SIG-M5 (cell line): ENCODE results near the gene NUMB.

Source experiments
- DNase-seq: peaks from one replicate; lab custom pipeline; 2025; lab: John Stamatoyannopoulos, UW

NUMB gene

DNA sequence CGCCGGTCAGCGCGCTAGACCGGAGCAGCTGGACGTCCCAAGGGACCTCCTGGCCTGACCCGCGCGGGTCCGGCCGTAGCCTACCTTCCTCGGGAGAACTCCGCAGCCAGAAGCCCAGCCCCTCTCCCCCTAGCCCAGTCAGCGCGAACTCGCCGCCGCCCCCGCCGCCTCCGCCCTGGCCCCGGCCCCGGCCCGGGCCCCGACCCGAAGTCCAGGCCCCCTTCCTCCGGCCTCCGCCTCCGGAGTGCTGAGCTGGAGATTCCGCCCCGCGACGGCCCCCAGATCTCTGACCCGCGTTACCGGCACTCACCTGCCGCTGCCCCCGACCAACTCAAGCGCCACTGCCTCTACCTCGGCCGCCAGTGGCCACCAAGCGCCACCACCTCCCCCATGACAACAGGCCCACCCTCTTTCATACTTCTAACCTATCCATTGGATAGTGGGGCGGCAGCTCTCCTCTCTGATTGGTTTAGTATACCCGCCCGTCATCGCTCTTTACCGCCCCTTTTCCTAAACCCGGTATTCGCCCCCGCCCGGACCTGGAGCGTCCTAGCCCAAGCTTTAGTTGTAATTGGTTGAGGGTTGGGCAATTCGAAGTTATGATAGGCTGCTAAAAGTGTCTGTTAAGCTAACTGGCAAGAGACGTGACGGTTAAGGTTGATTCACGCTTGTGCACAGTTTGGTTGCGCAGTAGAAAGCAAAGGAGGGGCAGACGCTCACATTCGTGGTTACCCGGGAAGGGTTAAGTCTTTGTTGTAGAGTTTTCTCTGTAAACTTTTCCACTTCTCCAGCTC is at the start of gene NUMB:
Gene NUMB (minus strand): TSS at position 364 of the 794 bp plus-strand sequence. CDS start 102,795 bp downstream, outside the sequence.
- peak; percentile 96 for DNase-seq

DNA sequence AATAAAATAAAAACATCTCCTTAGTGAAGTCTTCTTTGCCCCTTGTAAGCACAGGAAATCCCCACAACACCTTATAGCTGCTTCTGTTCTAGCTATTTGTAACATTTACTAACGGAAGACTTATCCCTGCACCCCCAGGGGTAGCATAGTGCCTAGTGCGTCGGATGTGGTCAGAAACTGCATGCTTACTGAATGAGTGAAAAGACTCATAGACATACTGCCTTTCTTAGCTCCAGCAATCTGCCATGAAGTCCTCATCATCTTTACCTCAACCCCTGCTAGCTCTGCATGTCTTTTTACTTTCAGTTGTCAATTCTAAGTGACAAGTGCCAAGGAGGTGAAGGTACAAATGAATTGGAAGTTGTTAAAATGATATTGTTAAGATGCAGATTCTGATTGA is 45.3 kb upstream of the NUMB start:
- DNase-seq = no peak

DNA sequence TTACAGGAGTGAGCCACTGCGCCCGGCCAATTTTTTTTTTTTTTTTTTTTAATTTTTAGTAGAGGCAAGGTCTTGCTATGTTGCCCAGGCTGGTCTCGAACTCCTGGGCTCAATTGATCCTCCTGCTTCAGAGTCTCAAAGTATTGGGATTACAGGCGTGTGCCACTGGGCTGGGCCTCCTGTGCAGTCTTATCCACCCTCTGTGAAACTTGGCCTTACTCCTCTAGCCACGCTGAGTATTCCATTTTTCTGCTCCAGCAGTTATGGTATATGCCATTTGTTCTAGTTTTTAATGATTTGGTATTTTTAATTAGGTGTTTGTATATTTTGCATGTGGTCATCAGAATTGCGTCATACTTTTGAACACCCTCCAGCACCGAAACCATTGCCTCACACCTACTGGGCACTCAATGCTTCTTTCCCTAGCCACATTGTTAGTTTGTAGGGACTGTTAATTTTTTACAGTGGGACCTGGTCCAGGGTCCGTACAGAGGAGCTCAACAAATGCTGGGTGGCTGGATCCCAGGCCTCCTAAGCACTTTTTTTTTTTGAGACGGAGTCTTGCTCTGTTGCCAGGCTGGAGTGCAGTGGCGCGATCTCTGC is 43.8 kb upstream of the NUMB start:
- DNase-seq = no peak

DNA sequence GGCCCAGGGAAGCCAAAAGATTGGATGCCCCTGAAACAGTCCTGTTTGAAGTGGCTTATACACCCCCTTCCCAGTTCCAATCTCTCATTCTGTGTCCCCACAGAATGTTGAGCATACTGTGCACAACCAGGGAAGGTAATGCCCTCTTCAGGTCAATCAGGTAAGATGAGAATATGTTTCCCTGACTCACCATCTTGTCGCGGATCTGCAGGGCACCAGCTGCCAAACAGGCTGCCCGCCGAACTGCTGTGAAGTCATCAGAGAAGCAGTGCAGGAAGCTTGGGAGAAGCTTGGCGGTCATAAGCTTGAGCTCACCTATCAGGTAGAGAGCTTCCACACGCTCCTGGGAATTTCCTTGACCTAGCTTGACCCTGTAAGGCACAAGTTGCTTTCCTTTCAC is 42.0 kb upstream of the NUMB start:
- no peak for DNase-seq

DNA sequence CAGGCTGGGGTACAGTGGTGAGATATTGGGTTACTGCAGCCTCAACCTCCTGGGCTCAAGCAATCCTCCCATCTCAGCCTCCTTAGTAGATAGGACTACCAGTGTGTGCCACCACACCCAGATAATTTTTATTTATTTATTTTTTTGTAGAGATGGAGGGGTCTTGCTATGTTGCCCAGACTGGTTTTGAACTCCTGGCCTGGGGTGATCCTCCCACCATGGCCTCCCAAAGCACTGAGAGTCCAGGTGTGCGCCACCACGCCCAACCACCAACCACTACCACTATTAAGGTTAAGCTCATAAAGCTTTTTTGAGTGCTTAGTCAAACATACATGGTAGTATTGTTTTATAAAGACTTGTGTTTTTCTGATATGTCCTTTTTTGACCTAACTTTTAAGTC is 36.2 kb upstream of the NUMB start:
- DNase-seq = no peak

DNA sequence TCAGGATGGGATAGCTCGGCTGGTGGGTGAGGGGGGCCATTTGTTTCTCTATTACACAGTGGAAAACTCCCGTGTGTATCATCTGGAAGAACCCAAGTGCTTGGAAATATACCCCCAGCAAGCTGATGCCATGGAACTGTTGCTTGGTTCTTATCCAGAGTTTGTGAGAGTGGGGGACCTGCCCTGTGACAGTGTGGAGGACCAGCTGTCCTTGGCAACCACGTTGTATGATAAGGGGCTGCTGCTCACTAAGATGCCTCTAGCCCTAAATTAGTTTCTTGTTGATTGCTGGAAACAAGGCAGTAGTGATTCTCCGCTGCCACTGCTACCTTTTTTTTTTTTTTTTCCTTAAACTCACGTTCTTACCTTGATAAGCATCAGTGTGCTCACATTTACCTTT is 34.3 kb upstream of the NUMB start:
- DNase-seq = no peak

DNA sequence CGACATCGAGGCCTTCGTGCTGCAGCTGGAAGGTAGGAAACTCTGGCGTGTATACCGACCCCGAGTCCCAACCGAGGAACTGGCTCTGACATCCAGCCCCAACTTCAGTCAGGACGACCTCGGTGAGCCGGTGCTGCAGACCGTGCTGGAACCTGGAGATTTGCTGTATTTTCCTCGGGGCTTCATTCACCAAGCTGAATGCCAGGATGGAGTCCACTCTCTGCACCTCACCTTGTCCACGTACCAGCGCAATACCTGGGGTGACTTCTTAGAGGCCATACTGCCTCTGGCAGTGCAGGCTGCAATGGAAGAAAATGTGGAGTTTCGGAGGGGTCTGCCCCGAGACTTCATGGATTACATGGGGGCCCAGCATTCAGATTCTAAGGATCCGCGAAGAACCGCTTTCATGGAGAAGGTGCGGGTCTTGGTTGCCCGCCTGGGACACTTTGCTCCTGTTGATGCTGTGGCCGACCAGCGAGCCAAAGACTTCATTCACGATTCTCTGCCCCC is 33.8 kb upstream of the NUMB start:
- DNase-seq = no peak

DNA sequence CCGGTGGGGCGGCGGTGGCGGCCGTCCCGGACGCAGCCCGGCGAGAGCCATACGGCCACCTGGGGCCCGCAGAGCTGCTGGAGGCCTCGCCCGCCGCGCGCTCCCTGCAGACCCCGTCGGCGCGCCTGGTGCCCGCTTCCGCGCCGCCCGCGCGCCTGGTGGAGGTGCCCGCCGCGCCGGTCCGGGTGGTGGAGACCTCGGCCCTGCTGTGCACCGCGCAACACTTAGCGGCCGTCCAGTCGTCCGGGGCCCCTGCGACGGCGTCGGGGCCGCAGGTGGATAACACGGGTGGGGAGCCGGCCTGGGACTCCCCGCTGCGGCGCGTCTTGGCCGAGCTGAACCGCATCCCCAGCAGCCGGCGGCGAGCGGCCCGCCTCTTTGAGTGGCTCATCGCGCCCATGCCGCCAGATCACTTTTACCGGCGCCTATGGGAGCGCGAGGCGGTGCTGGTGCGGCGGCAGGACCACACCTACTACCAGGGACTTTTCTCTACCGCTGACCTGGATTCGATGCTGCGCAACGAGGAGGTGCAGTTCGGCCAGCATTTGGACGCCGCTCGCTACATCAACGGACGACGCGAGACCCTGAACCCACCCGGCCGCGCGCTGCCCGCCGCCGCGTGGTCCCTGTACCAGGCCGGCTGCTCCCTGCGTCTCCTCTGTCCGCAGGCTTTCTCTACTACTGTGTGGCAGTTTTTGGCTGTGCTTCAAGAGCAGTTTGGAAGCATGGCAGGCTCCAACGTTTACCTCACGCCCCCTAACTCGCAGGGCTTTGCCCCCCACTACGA is 33.1 kb upstream of the NUMB start:
- no peak for DNase-seq

DNA sequence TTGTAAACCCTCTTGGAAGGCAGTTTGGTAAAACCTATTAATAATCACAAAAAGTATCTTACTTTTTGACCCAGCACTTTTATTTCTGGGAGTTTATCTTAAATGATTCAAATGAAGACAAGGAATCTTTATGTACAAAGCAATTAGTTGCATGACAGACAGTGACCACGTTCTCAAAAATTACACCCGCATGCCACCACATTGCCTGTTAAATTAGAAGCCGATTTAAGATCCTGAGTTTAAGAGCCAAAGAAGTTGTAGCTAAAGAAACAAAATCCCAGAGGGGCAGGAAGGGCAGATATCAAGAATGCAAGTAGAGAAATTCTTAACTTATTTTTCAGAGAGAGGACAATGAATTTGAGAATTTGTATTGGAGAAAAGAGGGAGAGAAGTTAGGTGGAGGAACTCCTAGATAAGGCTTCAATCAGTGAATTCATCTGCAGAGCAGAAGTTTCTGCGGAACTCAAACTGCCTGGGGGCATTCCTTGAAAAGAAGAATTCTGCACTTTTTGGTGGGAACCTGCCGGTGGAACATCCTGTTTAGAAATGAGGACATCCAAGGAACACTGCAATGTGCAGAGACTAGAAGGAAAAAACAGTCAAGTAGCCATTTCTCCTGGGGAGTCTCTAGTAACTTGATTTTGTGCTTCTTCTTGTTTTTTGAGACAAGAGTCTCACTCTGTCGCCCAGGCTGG is 31.3 kb upstream of the NUMB start:
- DNase-seq = no peak

DNA sequence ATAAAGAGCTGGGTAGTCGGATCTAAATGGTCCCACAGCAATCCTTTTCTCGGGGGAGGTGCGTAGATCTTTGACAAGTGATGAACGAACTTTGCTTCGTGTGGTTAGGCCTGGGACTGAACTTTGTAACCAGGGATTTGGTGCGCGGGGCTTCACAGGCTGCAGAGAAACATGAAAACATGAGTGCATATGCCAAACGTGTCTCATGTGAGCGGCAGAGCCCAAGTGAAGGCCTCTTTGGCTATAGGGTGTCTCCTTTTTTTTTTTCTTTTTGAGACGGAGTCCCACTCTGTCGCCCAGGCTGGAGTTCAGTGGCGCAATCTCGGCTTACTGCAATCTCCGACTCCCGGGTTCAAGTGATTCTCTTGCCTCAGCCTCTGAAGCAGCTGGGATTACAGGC is 20.3 kb upstream of the NUMB start:
- DNase-seq = no peak

DNA sequence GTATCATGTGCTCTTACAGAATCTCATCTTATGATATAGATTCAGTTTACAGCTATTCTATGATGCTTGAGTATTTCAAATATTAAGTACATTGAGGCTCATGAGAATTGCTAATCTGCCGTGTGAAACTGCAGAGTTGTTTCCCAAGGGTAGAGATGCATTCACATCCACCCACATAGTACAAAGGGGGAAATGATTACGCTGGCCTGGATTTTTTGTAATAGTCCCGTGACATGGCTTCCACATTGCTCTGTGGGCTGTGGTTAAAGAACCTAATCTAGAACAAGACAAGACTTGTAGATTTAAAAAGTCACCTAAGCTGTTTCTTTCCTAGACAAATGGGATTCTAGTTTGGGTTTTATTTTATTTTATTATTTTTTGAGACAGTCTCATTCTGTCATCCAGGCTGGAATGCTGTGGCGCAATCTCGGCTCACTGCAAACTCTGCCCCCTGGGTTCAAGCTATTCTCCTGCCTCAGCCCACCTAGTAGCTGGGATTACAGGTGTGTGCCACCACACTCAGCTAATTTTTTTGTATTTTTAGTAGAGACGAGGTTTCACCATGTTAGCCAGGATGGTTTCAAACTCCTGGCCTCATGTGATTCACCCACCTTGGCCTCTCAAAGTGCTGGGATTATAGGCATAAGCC is 19.4 kb upstream of the NUMB start:
- no peak for DNase-seq

DNA sequence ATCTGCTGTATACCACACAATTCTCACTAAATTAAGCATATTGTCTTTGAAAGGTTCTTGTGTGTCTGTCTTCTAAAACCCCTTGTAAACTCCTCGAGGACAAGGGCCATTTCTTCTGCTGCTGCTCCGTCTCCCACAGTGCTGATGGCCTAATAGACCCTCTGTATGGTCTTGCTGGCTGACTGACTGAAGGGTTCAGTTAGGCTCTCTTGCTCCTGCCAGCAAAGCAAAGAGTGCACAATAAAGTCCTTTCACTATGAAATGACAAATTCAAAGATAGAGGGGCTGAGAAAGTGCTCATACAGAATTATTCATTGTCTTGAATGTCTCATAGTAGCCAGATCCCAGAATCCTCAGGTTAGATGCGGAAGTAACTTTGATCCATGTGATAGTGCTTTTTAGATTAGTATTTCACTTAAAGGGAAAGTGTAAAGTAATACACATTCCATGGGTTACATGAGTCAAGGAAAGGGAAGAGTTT is 18.1 kb upstream of the NUMB start:
- no peak for DNase-seq

DNA sequence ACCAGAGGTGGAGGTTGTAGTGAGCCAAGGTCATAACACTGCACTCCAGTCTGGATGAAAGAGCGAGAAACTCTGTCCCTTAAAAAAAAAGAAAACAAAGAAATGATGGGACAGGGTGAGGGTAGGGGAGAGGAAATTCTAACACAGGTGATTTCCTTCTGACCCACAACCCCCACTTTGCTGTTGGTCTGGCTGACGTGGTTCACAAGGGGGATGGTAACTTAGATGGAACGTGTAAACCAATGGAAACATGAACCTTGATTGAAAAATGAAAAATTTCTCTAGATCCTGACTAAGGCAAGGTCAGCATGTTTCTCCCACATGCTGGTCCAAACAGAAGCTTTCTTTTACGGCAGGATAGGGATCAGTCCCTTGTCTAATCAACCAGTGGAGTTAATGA is 16.6 kb upstream of the NUMB start:
- no peak for DNase-seq

DNA sequence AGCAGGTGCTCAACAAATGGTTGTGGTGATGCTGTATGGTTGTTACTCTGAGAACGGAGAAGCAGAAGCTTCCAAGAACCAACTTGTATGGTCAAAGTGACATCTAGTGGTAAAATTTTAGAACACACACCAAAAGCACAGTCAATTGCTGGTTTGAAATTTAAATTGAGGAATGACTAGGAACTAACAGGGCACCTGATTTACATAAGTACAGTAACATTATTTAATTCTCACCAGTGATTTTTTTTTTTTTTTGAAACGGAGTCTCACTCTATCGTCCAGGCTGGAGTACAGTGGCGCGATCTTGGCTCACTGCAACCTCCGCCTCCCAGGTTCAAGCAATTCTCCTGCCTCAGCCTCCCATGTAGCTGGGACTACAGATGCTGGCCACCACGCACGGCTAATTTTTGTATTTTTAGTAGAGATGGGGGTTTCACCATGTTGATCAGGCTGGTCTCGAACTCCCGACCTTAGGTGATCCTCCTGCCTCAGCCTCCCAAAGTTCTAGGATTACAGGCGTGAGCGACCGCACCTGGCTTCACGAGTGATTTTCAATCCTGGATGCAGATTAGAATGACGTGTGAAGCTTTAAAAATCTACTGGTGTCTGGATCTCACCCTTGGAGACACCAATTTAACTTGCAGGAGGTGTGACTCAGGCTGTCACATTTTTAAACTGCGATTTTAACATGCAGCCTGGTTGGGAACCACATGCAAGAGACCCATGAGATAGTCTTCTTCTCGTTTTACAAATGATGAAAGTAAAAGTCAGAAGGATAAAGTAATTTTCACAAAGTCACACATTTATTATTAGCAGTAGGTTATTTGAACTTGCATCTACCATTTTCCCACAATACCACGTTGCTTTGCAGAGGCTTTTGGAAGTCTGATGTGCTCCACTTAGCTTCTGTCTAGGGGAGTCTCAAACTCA is 14.1 kb upstream of the NUMB start:
- no peak for DNase-seq

DNA sequence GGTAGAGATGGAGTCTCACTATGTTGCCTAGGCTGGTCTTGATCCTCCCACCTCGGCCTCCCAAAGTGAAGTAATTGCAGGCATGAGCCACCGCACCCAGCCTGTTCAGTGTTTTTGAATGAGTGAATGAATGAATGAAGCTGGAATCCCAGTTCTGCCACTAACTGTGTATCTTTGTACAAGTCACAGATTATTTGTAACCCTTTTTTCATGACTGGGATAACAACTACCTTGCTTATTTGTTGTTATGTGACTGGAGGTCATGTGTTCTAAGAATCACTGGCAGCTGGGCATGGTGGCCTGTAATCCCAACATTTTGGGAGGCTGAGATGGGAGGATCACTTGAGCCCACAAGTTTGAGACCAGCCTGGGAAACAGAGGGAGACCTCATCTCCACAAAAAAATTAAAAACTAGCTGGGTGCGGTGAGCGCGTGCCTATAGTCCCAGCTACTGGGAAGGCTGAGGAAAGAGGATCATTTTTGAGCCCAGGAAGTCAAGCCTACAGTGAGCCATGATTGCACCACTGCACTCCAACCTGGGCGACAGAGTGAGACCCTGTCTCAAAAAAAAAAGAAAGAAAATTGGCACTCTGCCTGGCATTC is 13.3 kb upstream of the NUMB start:
- DNase-seq = no peak

DNA sequence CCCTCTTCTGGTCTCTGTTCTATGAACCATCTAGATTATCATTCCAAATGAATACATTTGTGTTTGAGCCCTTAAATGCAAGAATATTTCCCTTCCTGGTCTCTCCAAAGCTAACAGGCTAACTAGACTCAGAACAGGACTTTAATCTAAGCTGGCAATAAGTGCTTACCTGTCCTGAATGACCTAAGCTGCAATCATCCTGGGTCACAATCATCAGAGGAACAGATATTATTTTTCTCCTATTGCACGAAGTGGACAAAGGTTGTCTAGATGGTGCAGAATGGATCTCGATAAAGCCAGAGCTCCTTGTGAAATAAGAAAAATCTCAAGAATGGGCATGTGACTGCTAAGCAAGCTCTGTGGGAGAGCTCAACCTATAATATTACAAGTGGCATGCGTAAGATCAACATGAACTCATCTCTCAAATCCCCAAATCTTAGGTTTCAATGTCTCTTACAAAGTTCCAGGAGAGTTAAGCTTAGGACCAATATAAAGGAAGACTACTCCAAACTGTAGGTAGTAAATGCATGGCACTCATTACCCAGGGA is 10.6 kb upstream of the NUMB start:
- no peak for DNase-seq

DNA sequence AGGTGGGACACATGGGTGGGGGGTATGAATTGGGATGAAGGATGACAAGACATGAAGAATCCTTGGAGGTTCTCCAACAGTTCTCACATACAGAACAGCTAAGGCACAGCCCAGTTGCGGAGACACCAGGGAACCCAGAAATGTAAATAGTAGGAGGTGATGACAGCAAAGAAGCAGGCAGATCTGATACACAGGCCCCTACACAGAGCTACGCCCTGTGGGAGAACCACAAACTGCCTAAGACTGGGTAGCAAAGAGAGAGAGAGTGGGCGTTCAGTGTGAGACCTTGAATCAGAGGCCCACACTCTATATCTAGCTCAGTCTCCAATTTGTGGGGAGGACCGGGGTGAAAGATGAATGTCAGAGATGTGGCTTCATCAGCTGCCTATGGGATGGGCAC is 9.5 kb upstream of the NUMB start:
- no peak for DNase-seq

DNA sequence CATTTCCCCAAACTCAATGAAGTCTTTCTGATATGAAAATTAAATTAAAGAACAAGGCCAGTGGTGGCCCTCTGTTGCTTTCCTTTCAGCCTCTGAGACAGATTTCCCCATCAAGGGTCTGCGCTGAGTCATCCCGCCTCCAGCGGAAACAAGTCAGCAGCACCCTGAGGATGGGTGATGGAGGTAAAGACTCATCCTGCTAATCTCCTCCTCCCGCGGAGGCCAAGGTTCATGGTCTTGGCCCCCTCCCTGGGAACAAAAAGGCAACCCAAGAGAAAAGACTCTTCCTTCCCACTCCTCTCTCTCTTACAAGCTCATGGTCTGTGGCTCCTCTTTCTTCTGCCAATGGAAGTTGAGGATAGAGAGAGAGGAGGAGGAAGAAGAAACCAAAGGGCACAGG is 9.0 kb upstream of the NUMB start:
- no peak for DNase-seq

DNA sequence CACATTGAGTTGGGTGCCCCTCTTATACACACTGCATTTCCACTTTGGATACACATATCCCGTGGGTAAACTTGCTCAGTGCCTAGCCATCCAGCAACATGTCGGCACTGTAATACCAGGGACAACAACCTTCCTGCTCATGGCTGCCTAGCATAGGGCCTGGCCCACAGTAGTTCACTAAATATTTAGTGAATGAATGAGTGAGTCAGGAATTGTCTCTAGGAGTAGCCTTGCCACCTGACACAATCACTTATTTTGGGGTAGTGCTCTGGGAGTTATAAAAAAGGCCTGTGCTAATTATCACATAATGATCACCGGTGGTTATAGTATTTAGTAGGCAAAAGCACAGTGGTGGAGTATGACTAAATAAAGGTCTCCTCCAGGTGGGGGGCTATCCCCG is 8.5 kb upstream of the NUMB start:
- no peak for DNase-seq
